ENCODE measurements around the gene SORCS2.

DNA sequence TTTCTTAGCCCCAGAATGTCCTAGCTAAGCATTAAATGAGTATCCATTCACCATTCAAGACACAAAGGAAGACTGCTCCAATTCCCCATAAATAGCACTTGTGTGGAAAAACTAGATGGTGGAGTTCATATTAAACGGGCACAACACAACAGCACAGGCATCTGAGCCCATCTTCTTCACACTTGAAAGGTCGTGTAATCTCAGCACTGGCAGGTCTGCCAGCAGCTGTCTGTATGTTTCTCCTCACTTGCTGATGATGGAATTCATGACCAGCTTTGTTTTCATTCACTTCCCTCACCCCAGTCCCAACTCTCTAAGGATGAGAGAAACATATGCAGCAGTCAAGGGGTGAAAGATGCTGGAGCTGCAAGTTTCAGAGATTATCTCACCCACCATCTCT, 598.7 kb downstream of the SORCS2 start:
- TF ChIP-seq, protein P1, sequence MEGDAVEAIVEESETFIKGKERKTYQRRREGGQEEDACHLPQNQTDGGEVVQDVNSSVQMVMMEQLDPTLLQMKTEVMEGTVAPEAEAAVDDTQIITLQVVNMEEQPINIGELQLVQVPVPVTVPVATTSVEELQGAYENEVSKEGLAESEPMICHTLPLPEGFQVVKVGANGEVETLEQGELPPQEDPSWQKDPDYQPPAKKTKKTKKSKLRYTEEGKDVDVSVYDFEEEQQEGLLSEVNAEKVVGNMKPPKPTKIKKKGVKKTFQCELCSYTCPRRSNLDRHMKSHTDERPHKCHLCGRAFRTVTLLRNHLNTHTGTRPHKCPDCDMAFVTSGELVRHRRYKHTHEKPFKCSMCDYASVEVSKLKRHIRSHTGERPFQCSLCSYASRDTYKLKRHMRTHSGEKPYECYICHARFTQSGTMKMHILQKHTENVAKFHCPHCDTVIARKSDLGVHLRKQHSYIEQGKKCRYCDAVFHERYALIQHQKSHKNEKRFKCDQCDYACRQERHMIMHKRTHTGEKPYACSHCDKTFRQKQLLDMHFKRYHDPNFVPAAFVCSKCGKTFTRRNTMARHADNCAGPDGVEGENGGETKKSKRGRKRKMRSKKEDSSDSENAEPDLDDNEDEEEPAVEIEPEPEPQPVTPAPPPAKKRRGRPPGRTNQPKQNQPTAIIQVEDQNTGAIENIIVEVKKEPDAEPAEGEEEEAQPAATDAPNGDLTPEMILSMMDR (IDR thresholded peaks at IDR 0.05): no peak
- no peak for TF ChIP-seq EP300 (IDR thresholded peaks at IDR 0.05)
- TF ChIP-seq POLR2AphosphoS5 (IDR thresholded peaks at IDR 0.05): no peak
- TF ChIP-seq POLR2A (IDR thresholded peaks at IDR 0.05): no peak
